Activated T-helper 1 cell treated with Interleukin-2 at 50 U/mL for 16 hours (primary cell): Measurements from ENCODE around the gene TBX5.

Source experiments
- DNase-seq: peaks from one replicate; pipeline ENCODE4 v3.0.0-alpha.2; 2020; ENCODE audit warnings: low read depth

TBX5 gene

DNA sequence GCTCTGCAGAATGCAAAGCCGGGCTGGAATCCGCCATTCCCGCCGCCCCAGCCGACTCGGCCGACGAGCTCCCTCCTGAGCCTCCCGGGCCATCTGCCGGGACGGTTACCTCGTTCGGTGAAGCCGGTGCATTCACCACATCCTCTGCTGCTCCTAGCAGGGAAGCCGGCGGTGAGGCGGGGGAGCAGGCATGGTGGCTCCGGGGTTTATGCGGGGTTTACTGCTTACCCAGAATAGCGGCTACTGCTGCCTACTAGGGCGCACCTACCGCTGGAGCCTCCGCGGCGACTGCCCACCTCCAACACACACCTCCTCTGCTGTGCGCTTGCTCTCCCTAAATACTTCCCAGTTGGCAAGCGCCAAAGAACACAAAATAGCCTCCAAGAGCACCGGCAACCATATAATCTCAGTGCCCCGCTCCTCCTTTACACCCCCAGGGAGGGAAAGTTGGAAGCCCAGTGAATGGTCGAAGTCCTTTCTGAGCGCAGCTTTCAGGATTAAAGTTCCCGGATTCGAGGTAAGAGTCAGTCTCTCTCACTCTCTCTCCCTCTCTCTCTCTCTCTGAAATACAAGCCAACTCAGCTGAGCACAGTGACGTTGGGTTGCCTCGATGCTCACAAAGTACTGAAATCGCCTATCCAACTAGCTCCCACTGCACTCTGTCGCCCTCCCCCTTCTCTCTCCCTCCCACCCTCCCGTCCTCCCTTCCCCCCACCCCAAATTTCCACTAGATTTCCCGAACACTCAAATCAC lies at the start of gene TBX5:
TSS of gene TBX5 (minus strand) at position 626 of the 753 bp plus-strand sequence. CDS start 2,246 bp downstream, outside the sequence.
- no peak for DNase-seq

DNA sequence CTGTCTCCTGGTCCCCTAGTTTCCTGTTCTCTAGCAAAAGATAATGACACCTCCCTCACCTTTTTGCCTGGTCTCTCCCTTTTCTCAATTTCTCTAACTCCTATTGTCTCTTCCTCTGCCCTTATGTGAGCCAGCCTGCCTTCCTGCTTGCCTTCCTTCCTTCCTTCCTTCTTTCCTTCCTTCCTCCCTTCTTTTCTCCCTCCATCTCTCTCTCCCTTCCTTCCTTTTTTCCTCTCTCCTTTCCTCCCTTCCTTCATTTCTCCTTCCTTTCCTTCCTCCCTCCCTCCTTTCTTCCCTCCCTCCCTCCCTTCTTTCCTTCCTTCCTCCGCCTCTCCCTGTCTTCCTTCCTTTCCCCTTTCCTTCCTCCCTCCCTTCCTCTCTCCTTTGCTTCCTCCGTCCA lies 45.7 kb upstream of the TBX5 start:
- DNase-seq, result no peak

DNA sequence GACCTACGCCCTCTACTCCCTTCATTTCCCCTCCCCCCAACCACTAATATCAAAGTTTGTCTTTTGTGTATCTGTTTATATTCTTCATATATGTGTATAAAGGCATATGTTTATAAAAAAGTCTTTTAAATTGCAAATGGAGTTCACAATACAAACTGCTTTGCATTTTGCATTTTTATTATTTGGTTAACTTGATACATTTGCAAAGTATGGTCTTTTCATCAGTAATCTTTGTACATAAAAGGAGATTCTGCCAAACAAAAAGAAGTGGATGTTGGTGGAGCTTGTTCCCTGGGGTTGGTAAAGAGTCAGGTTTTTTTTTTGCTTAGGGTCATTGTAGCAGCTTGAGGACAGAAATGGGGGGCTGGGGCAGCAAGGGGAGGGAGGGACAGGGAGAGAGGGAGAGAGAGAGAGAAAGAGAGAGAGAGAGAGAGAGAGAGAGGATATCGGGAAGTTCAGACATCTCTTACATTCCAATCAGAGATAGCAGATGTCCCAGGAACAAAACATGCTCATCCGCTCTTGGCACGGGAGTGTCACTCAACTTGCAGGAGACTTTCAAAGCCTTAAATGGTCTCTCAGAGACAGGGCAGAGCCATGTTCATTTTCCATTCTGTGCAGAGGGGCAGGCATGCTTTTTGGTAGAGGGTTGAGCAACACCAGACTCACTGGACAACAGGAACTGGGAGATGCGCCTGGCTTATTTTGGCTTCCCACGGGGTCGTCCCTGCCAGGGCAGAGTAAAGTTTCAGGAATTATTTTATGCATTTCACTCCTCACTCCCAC lies 44.8 kb upstream of the TBX5 start:
- DNase-seq, result no peak

DNA sequence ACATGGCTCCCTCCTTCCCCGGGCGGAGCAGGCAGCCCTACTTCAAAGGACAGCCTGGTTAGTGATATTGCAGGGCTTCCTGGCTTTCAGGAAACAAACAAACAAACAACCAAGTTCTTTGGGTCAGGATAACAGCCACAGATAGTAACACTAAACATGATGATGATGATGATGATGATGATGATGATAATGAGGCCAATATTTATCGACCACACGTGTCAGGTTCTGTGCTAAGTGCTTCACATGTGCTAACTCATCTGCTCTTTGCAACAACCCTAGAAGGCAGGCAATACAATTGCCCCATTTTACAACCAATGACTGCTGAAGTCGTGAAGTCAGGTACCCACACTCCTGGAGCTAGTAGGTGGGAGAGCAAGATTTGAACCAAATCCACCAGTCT lies 44.1 kb upstream of the TBX5 start:
- no peak for DNase-seq

DNA sequence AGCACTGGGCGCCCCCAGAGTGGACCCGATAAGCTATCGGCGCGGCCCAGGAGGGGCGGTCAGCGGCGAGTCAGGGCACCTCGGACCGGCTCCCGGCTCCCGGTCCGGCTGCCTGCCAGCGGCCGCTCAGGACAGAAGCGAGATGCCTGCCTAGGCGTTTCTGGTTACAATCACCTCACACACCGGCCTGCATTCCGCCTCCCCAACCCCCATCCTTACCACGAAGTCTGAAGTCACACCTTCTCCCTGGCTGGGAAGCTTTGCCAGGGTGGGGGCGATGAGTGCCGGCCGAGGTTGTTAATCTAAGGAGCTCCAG lies 42.6 kb upstream of the TBX5 start:
- no peak for DNase-seq

DNA sequence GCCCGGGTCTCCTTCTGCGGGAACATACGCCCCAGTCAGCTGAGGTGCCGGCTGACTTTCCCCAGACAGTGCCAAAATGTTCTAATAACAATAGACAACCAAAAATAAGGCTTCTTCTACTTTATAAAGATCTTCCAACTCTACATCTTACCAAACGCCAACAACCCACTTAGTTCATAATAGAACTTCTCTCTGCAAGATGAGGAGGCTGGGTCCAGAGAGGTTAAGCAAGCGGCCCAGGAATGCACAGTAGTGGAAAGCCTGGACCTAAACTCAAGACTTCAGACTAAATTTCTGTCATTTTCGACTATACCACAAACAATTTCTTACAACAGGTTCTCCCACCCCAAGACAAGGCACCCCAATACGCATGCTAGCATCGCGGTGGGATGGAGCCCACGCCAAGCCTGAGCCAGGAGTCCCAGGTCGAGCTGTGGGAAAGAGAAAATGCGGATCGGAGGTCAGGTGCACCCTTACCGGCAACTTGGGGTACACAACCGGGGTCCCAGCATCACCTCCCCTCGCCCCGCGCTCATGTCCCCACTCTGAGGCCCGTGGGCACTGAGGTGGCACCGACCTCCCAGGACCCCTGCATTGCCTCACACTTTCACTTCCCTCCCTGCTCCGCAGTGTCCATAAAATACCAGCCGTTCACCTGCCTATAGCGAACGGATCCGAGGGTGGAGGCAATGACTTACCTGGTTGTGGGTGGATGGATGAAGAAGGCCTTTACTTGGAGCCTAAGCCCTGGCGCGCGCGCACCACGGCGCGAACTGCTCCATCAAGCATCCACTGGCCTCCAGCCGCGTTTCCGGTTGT lies 42.1 kb upstream of the TBX5 start:
- DNase-seq, result no peak

DNA sequence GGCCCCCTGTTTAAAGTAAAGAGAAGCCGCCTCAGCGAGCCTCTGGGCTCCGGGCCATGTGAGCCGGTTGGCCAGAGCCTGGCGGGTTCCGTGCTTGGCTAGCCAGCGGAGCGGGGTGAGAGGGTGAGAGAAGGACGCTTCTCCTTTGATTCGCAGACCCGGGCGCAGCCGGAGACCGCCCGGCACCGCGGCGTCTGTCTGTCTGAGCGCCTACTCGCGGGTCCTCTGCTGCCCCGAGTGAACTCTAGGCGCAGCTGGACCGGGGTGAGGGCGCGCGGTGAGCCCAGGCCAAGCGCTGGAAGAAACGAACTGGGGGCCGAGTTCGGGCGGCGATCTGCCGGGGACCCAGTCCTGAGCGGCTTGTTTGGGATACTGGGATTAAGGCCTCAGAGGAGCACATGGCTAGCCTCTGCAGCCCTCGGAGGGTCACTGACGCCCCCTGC lies 41.4 kb upstream of the TBX5 start:
- no peak for DNase-seq

DNA sequence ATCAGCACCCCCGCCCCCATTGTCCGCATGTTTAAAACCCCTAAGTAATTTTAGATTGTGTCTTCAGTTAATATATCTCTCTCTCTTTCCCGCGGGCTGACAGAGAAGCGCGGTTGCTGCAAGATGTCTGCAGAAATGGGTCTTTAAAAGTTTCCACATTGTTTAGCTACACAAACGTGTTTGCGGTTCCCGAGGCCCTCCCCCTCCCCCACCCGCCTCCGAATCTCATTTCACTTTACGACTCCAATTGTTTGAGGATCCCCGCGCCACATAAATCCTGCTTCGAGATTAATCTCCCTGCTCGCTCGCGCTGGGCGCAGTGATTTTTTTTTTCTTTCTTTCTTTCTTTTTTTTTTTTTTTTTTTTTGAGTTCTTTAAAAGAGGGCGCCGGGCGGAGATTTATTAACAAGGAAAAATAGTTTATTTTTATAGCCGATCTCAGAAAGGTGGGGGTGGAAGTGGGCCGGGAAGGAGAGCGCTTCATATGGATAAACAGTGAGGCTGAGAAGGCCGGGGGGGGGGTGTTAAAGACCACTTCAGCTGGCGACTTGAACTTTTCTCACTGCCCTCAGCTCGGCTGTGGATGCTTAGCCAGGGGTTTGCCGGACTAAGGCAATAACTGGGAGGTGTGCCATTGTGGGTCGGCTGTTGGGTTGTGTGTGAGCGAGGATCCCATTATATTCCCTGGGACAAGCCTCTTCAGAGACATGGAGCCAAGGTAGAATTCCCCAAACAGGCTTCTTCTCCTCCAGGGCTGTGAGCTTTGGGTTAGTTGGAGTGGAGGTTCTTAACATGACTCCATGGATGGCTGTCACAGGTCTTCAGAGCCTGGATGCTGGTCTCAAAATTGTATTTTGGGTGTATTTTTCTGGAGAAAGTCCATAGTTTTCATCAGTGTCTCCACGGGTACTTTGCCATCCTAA lies 39.7 kb upstream of the TBX5 start:
- DNase-seq, result no peak

DNA sequence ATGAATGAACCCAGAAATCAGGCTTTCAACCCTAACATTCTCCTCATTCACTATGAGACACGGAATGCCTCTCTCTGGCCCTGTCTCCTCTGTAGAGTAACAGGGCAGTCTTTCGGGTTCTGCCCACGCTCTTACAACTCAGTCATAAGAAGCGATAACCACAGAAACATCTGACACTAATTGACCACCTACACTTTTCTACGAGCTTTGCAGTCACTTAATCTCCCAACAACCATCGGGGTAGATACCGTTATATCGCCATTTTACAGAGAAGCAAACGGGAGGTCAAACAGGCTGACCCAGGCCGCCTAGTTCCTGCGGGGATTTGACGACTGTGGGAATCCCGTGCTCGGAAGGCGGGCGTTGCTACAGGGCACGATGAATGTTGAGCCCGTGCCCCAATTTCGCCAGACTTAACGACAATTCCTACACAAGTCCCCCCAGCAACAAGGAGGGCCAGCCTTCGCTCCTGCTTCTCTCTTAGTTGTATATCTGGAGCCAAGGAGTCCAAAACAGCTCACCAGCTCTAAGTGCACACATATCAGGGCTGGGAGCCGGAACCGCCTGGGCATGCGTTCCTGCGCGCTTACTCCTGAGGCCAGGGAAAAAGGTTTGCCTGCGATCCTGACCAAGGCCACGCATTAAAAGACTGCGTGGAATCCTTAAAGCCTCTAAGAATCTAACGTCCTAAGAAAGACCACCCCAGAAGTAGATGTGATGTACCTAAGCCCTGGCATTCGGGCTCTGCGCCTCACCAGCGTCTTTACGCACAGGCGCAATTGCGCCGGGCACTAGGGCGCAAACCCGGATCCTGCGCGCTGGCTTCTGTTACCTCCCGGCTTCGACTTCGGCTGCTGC lies 38.7 kb upstream of the TBX5 start:
- DNase-seq, result no peak

DNA sequence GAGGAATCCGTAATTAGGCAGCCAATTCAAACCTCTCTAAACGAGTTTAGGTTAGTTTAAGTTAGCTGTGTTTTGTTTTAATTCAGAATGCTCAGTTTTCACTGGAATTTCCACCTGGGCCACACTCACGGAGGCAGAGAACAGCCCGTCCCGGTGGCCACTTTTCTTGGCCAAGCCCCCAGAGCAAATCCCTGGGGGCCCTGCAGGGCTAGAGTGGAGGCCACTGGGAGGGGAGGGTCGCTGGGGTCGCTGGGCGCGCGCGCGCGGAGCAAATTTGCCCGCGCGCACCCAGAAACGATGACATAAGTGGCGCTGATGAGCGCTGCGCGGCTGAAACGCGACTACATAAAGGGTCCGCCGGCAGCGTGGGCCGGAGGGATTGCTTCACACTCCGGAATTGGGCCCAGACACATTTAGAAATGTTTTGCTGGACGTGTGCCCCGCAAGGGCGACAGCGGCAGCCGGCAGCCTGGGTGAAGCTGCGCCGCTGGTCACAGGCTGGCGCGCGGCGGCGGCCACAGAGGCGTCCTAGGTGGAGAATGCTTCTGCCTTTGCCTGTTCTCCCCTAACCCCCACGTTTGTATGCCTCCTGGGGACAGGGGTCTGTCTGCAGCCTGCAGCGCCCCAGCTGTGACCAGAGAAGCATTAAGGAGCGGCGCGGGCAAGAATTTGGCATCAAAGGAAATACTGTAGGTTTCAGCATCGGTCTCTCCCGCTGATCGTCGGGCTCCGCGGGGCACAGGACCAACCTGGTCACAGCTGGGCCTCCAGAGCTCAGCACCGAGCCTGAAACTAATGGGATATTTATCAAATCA lies 37.9 kb upstream of the TBX5 start:
- no peak for DNase-seq

DNA sequence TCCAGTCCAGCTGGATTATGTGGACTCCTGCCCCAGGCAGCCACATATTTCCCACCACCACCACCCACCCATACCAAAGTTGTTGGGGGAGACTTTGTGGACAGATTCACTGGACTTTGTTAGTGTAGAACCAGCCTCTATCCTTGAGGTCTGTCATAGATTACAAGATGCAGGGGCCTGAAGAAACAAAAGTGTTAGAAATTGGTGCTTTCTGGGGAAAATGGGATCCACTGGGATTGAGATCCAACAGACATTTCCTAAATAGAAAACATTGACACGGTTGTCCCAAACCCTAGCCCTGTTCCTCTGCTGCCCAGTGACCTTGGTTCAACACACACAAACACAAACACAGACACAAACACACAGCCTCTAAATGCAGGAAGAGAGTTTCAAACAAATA lies 36.6 kb upstream of the TBX5 start:
- DNase-seq, result no peak

DNA sequence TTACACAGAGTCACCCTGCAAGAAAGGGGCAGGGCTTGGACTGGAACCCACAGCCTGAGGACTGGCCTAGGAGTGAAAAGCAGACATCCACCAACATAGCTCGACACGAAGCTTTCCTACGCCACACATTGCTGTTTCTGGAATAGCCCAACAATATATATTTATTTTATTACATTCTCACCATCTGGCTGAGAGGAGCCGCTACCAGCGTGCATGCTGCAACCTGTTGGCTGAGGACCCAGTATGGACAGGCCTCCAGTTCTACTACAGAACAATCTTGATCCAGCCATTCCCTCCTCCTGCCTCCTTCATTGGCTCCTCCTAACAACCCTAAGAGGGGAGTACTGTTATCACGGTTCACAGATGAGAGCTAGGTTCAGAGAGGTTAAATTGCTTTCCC lies 35.6 kb upstream of the TBX5 start:
- no peak for DNase-seq

DNA sequence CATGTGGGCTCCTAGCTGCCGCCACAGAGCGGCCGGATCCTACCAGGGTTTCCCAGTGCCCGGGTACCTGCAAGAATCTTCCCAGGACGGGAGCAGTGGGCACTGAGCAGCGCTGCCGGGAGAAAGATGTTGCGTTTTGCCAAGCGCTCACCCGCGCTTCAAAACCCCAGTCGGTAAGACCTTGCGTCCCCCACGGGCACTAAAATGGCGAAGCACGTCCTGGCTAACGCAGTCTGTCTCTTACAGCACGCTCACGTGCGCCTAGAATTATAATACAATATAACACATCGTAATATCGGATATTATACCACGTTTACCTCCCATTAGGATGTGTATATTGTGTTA lies 35.1 kb upstream of the TBX5 start:
- DNase-seq, result no peak

DNA sequence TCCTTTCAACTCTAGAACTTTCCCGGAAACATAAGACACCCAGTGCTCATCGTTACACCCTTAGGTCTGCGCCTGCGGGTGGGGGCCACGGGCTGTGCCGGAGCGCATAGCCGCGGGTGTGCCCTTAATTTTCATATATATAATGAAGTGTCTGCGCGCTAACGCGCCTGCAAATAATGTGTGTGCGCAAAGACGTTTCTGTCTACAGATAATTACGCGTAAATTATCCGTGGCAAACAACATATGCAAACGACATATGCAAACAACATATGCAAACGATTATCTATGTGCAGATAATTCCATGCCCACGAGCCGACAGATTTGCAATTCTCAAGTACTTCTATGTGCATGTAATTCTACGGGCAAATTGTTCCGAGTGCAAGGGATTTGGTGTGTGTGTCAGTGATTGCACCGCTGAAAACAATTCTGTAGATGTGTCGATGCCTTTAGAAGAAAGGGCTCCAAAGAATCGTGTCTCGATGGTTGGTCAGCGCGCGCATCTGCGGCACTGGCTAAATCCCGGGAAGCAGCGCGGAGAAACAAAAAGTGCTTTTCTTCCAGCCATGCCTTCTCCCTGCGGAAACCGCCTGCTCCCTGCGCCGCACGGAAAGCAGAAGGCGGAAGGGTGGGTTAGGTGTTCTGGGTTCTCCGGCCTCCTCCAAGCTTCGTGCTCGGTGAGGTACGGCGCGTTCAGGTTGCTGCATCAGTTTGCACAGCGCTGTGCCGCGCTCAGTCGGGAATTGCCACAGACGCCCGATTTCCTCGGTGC lies 34.5 kb upstream of the TBX5 start:
- no peak for DNase-seq

DNA sequence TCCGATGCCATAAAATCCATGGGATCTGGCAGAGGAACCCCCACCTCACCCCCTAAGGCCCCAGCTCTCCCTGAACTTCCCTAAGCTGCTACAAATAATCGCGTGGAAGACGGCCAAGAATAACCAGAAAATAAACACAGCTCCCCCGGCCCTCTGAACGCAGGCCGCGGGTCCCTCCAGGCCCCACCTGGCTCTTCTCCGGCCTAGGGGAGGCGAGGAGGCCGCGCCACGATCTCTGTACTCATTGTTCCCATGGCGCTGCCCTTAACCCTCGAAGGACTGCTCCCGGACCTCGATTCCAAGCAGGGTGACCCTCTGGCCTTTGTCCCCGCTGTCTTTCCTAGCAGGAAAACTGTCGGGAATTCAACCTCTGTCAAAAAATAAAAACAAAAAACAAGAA lies 33.9 kb upstream of the TBX5 start:
- no peak for DNase-seq

DNA sequence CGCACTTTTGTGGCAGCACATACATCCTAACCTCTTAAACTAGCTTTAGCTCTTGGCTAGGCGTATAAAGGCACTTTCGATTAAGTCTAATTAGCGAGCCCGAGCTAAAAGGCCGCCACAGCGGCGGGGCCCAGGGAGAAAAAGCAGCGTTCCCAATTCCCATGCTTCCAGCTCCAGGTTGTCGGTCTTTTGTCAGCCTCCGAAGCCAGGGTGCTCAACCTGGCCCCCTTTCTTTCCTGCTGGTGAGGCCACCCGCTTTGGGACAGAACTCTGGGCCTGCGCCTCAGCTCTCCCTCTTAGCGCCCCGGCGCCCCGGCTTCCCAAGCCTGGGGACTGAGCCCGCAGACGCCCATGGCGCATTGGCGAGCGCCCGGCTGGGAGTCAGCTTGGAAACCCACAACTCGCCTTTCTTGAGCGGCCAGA lies 33.3 kb upstream of the TBX5 start:
- no peak for DNase-seq

DNA sequence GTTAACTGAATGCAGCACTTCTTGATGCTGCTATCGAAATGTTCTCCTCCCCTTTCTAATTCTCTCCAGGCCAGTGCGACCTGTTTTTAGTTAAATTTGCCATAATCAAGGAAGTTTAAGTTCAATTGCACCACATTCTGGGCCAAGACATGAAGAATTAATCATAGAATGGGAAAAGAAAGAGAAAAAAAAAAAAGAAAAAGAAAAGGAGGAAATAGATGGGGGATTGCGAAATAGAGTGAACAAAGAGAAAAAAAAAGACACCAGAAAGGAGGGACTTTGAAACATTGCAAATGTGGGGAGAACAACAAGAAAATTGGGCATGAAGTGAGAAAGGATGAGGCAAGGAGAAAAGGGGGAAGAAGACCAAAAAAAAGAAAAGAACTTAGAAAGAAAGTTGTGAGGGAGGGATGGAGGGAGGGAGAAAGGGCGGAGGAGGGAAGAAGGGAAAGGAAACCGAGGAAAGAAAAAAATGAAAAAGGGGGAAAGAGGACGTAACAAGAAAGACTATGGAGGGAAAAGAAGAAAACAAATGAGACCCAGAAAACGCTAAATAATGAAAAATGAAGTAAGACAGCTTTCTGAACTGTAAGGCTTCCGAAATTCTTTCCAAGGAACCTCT lies 32.8 kb upstream of the TBX5 start:
- no peak for DNase-seq

DNA sequence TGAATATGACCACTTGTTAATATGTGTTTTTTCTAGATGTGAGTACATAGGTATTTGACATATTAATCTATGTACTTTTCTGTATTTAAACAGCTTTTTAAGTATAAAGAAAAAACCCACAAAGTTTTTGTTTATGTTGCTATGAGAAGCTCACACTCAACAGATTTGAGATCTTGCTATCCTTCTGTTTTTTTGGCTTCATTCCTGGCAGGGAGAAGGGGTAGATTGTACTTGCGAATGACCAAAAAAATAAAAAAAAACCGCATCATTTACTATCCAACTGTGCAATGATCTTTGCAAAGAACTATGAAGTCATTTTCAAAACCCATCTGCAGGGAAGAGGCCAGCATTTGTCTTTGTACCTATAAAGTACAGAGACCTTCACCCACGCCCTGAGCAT lies 28.4 kb upstream of the TBX5 start:
- no peak for DNase-seq

DNA sequence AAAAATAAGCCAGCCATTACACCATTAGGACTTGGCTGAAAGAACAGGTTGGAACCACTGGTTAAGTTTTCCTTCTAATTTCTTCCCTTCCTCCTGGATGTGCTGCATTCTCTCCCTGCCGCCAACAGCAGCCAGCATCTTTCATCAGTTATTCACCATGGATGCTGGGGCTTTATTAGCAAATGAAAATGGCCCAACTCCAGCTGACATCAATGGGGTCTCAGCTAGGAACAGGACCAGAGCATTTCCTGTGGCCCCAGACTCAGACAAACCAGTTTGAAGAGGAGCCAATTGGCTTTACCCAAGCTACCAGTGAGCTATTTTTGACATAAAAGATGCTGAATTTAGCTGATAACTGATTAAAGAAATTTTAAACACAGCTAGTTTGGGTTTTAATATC lies 26.0 kb upstream of the TBX5 start:
- DNase-seq, result no peak
